Dendritic cell treated with granulocyte-macrophage colony-stimulating factor and Interleukin-4, amounts not matched to agents 40 ng/mL and 50 ng/mL, for 4 days (primary cell): ENCODE data around the gene COX14.

Experiments used
- H3K27ac Mint-ChIP-seq: one replicate; pipeline ENCODE4 v1.8.0; 2022; ENCODE audit warnings: mild to moderate bottlenecking, mixed read lengths
- H3K27me3 Mint-ChIP-seq: one replicate; pipeline ENCODE4 v1.8.0; 2022; ENCODE audit warnings: mild to moderate bottlenecking, mixed read lengths
- H3K36me3 Mint-ChIP-seq: one replicate; pipeline ENCODE4 v1.8.0; 2022; ENCODE audit warnings: low read depth, mixed read lengths
- H3K4me1 Mint-ChIP-seq: one replicate; pipeline ENCODE4 v1.8.0; 2022; ENCODE audit warnings: low read depth, mixed read lengths
- H3K4me3 Mint-ChIP-seq: one replicate; pipeline ENCODE4 v1.8.0; 2022; ENCODE audit warnings: mild to moderate bottlenecking, moderate library complexity, mixed read lengths
- H3K9me3 Mint-ChIP-seq: one replicate; pipeline ENCODE4 v1.8.0; 2022; ENCODE audit warnings: mixed read lengths
- intact Hi-C: fragments of 100-400 bp; cut with micrococcal nuclease; formaldehyde crosslinking; loops from one replicate; pipeline ENCODE4 v1.15.0; 2022

COX14 gene

GRCh38 chr12:50107416-50108268 lies 4.4 kb upstream of the COX14 start:
- Mint-ChIP-seq H3K27me3 (peaks cover 10% of the 10 kb centered on the region), H3K4me3 (no peak overlapping the region), H3K36me3 (peaks cover 7% of the 10 kb centered on the region), H3K27ac (no peak overlapping the region), H3K4me1 (peaks cover 22% of the 10 kb centered on the region), H3K9me3 (no peaks in the 10 kb centered on the region)
- intact Hi-C loops = no loop called here

GRCh38 chr12:50109319-50109718 lies 2.7 kb upstream of the COX14 start:
- Mint-ChIP-seq H3K27ac (peak overlapping the region; percentile 13), H3K9me3 (no peaks in the 10 kb centered on the region), H3K4me3 (no peak overlapping the region), H3K36me3 (peaks cover 11% of the 10 kb centered on the region), H3K27me3 (peaks cover 7% of the 10 kb centered on the region), H3K4me1 (peaks cover 19% of the 10 kb centered on the region)
- intact Hi-C loops = no loop called here

GRCh38 chr12:50110127-50110761 lies 1.8 kb upstream of the COX14 start:
- peaks cover 20% of the 10 kb centered on the region for H3K36me3 Mint-ChIP-seq

DNA sequence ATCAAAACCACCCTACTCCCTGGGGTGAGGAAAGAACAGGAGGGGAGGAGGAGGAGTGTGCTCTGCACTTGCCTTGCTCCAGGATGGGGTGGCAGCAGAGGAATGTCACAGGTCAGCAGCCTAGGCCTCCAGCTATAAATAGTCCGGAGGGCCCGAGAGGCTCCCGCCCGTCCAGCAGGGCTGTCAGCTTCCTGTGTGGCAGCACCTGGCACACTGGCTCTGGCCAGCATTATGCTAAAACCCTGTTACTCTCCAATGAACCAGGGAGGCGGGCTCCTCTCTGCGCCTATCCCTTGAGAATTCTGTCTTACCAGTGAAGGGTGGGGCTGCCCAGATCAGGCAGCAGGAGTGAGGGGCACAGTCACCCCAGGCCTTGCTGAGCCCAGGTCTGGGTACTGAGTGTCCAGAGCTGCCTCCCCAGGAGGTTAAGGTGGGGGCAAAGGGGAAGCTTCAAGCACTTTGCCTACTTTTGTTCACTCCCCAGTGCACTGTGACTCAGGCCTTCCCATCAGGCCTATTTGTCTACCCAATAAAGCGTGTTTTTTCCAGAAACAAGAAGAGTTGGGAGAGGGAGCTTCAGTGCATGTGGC lies 1.2 kb upstream of the COX14 start:
- intact Hi-C loops = loop anchor here (2.0 to 5.0 kb wide), 2 partner anchors 22 to 34 kb away; no protein-coding TSS in a partner anchor
- Mint-ChIP-seq H3K4me3 (no peak overlapping the region), H3K36me3 (peaks cover 26% of the 10 kb centered on the region), H3K4me1 (peaks cover 30% of the 10 kb centered on the region), H3K27ac (peak overlapping the region; percentile 97), H3K9me3 (no peaks in the 10 kb centered on the region), H3K27me3 (no peaks in the 10 kb centered on the region)

More at GRCh38 chr12:50110127-50110761, 1.8 kb upstream of the COX14 start:
- Mint-ChIP-seq H3K27ac (peak overlapping the region; percentile 97), H3K4me3 (peak overlapping the region; percentile 2), H3K27me3 (peaks cover 4% of the 10 kb centered on the region), H3K9me3 (no peaks in the 10 kb centered on the region), H3K4me1 (peaks cover 24% of the 10 kb centered on the region)
- intact Hi-C loops = loop anchor here (2.0 to 5.0 kb wide), 2 partner anchors 21 to 33 kb away; no protein-coding TSS in a partner anchor

GRCh38 chr12:50111395-50111692 lies 692 bp upstream of the COX14 start:
- peak overlapping the region; percentile 97 for H3K27ac Mint-ChIP-seq
- peaks cover 31% of the 10 kb centered on the region for H3K36me3 Mint-ChIP-seq
- intact Hi-C loops = loop anchor here (2.0 to 5.0 kb wide), 2 partner anchors 23 to 34 kb away; no protein-coding TSS in a partner anchor
- H3K4me3 Mint-ChIP-seq = peak overlapping the region; percentile 70
- no peaks in the 10 kb centered on the region for H3K27me3 Mint-ChIP-seq
- H3K4me1 Mint-ChIP-seq = peaks cover 35% of the 10 kb centered on the region
- H3K9me3 Mint-ChIP-seq = no peaks in the 10 kb centered on the region

DNA sequence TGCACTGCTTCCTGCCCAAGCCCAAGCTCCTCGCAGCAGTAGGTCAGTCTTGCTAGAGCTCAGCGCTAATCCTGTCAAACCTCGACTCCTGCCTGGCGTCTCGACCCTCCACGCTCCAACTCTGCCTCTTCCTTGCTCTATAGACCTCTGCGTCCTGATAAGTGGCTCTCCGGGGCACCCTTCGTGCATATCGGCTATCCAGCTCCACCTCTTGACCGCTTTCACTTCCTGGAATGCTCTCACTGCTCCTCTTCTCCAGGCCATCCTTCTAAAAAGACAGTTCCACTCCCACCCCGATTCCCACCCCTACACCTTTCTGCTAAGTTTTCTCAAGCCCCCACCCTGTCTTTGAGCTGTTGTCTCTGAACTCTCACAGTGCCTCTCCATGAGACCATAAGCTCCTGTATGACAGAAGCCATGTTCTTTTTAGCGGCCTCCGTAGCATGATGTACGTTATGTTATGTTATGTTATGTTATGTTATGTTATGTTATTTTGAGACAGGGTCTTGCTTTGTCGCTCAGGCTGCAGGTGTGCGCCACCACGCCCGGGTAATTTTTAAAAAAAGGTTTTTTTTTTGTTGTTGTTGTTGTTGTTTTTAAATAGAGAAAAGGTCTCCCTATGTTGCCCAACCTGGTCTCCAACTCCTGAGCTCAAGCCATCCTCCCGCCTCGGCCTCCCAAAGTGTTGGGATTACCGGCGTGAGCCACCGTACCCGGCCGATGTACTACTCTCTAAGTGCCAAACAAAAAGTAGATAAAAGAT lies 601 bp downstream of the COX14 start:
- intact Hi-C loops = loop anchor here (1.0 to 5.0 kb wide), 2 partner anchors 35 to 55 kb away; partner anchors contain the start of gene CERS5
- H3K27ac Mint-ChIP-seq = peak overlapping the region; percentile 97
- H3K36me3 Mint-ChIP-seq = peaks cover 44% of the 10 kb centered on the region
- no peaks in the 10 kb centered on the region for H3K27me3 Mint-ChIP-seq
- H3K4me3 Mint-ChIP-seq = peak overlapping the region; percentile 90
- H3K4me1 Mint-ChIP-seq = peaks cover 46% of the 10 kb centered on the region
- no peaks in the 10 kb centered on the region for H3K9me3 Mint-ChIP-seq

DNA sequence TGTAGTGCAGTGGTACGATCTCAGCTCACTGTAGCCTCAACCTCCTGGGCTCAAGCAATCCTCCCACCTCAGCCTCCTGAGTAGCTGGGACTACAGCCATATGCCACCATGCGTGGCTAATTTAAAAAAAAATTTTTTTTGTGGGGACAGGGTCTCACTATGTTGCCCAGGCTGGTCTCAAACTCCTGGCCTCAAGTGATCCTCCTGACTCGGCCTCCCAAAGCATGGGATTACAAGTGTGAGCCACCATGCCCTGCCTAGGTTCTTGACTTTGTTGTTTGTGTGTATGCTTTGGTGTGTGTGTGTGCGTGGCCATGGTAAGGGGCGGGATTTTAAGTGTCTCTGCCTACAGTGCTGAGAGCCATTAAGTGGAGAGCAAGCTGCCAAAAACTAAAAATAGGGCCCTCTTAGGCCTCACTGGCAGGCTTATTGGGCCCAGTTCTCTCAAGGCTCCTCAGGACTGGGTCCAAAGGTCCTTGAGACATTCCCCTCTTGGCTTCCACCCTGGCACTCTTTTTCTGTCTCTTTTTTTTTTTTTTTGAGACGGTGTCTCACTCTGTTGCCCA lies 5.1 kb downstream of the COX14 start:
- peaks cover 29% of the 10 kb centered on the region for H3K4me1 Mint-ChIP-seq
- intact Hi-C loops = no loop called here
- H3K9me3 Mint-ChIP-seq = no peaks in the 10 kb centered on the region
- H3K27me3 Mint-ChIP-seq = no peaks in the 10 kb centered on the region
- H3K36me3 Mint-ChIP-seq = peaks cover 82% of the 10 kb centered on the region
- no peak overlapping the region for H3K27ac Mint-ChIP-seq
- no peak overlapping the region for H3K4me3 Mint-ChIP-seq

DNA sequence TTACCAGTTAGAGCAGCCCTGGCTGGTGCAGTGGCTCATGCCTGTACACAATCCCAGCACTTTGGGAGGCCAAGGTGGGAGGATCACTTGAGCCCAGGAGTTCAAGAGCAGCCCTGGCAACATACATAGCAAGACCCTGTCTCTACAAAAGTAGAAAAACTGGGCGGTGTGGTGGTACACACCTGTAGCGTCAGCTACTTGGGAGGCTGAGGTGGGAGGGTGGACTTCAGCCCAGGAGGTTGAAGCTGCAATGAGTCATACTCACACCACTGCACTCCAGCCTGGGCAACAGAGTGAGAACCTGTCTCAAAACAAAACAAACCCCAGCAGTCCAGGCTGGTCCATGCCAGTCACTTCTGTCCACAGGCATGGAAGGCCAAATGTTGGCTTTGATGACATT lies 7.4 kb downstream of the COX14 start:
- Mint-ChIP-seq H3K9me3 (no peaks in the 10 kb centered on the region), H3K27ac (no peak overlapping the region), H3K27me3 (no peaks in the 10 kb centered on the region), H3K4me1 (peaks cover 26% of the 10 kb centered on the region), H3K4me3 (no peak overlapping the region), H3K36me3 (peaks cover 94% of the 10 kb centered on the region)
- intact Hi-C loops = no loop called here

DNA sequence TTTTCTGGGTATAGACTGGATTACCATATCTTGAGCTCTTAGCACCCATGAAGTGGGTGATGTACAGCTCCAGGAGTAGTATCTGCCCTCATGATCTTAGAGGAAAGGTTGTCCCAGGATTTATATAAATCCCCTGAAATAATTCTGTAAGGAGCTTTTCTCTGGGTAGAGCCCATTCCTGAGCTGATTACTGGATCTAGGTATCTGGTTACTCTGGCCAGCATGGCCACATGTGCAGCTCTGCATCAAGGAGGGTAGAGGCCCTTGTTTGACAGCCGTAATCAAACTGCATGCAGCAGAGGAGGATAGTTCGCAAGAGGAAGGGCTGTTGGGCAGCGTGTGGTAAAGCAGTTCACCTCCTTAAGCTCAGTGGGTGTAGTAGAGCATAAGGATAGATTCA lies 8.5 kb downstream of the COX14 start:
- peaks cover 29% of the 10 kb centered on the region for H3K4me1 Mint-ChIP-seq

DNA sequence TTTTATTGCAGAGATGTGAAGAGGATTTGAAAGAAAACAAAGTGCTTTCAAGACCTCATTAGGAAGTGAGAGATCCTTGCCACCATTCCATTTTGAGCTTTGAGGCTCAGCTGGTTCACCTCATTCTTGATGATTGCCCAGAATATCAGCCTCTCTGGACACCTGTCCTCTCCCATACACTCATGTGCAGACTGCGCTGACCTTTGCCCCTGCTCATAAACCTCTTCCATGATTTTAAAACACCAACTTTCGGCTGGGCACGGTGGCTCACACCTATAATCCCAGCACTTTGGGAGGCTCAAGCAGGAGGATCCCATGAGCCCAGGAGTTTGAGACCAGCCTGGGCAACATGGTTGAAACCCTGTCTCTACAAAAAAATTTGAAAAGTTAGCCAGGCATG lies 8.9 kb downstream of the COX14 start:
- no peak overlapping the region for H3K27ac Mint-ChIP-seq
- H3K4me3 Mint-ChIP-seq = no peak overlapping the region
- intact Hi-C loops = no loop called here
- H3K36me3 Mint-ChIP-seq = peaks cover 94% of the 10 kb centered on the region
- H3K9me3 Mint-ChIP-seq = no peaks in the 10 kb centered on the region
- H3K27me3 Mint-ChIP-seq = no peaks in the 10 kb centered on the region
- H3K4me1 Mint-ChIP-seq = peaks cover 29% of the 10 kb centered on the region

More for the DNA sequence above, 8.5 kb downstream of the COX14 start:
- H3K4me3 Mint-ChIP-seq = no peak overlapping the region
- no peaks in the 10 kb centered on the region for H3K27me3 Mint-ChIP-seq
- intact Hi-C loops = no loop called here
- H3K9me3 Mint-ChIP-seq = no peaks in the 10 kb centered on the region
- peaks cover 94% of the 10 kb centered on the region for H3K36me3 Mint-ChIP-seq
- H3K27ac Mint-ChIP-seq = no peak overlapping the region

- Mint-ChIP-seq H3K4me1 (peaks cover 22% of the 10 kb centered on the region), H3K4me3 (no peak overlapping the region), H3K27ac (no peak overlapping the region)
Observed at GRCh38 chr12:50121641-50122040, 9.6 kb downstream of the COX14 start.

DNA sequence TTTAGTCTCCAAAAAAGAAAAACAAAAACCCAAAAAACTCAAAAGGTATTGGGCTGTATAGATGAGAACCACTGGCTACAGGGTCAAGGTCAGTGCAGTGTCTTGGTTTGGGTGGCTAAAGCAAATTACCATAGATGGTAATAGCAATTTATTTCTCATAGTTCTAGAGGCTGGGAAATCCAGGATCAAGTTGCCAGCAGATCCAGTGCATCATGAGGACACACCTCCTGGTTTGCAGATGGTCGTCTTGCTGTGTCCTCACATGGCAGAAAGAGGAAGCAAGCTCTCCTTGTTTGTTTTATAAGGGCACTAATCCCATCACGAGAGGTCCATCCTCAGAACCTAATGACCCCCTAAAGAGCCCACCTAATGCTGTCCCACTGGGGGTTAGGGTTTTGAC lies 11.2 kb downstream of the COX14 start:
- H3K36me3 Mint-ChIP-seq = peaks cover 94% of the 10 kb centered on the region
- H3K27ac Mint-ChIP-seq = no peak overlapping the region
- H3K4me1 Mint-ChIP-seq = peaks cover 14% of the 10 kb centered on the region
- intact Hi-C loops = no loop called here
- no peak overlapping the region for H3K4me3 Mint-ChIP-seq
- no peaks in the 10 kb centered on the region for H3K27me3 Mint-ChIP-seq
- H3K9me3 Mint-ChIP-seq = no peaks in the 10 kb centered on the region

More at GRCh38 chr12:50121641-50122040, 9.6 kb downstream of the COX14 start:
- intact Hi-C loops = no loop called here
- H3K9me3 Mint-ChIP-seq = no peaks in the 10 kb centered on the region
- peaks cover 94% of the 10 kb centered on the region for H3K36me3 Mint-ChIP-seq
- H3K27me3 Mint-ChIP-seq = no peaks in the 10 kb centered on the region

DNA sequence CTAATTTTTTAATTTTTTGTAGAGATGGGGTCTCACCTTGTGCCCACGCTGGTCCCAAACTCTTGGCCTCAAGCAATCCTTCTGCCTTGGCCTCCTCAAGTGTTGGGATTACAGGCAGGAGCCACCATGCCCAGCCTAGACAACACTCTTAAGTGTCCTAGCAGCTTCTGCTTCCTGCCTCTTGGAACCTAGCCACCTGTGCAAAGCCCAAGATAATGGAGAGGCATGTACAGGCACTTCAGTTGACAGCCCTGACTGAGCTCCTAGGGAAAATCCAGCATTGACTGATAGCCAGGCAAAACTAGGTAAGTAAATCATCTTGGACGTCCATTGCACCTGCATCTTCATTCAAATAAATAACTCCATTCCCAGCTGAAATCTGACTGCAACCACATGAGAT lies 15.5 kb downstream of the COX14 start:
- no peak overlapping the region for H3K4me3 Mint-ChIP-seq
- no peak overlapping the region for H3K27ac Mint-ChIP-seq
- no peaks in the 10 kb centered on the region for H3K27me3 Mint-ChIP-seq
- intact Hi-C loops = no loop called here
- H3K4me1 Mint-ChIP-seq = peaks cover 41% of the 10 kb centered on the region
- no peaks in the 10 kb centered on the region for H3K9me3 Mint-ChIP-seq
- H3K36me3 Mint-ChIP-seq = peaks cover 96% of the 10 kb centered on the region
